ENCODE measurements around the gene HMGN1.

DNA sequence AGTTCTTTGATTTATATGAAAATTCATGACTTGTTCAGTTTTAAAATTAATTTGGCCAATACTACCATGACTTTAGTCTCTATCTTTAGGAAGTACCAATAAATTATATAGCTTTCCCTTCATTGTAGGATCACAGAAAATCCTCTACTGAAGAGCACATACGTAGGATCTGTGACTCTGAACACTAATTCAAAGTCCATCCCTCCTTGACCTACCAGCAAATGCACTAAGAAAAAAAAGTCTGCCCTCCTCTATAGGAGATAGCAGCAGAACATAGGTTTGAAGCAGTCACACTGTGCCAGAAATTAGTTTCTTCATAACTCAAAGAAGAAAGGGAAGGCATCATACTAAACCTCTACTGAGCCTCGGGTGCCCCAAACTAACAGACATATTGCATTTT, 52.0 kb downstream of the HMGN1 start:
- TF ChIP-seq, protein P1, sequence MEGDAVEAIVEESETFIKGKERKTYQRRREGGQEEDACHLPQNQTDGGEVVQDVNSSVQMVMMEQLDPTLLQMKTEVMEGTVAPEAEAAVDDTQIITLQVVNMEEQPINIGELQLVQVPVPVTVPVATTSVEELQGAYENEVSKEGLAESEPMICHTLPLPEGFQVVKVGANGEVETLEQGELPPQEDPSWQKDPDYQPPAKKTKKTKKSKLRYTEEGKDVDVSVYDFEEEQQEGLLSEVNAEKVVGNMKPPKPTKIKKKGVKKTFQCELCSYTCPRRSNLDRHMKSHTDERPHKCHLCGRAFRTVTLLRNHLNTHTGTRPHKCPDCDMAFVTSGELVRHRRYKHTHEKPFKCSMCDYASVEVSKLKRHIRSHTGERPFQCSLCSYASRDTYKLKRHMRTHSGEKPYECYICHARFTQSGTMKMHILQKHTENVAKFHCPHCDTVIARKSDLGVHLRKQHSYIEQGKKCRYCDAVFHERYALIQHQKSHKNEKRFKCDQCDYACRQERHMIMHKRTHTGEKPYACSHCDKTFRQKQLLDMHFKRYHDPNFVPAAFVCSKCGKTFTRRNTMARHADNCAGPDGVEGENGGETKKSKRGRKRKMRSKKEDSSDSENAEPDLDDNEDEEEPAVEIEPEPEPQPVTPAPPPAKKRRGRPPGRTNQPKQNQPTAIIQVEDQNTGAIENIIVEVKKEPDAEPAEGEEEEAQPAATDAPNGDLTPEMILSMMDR (IDR thresholded peaks at IDR 0.05; ENCODE audit: low read length), result no peak
- no peak for TF ChIP-seq EZH2 (IDR thresholded peaks at IDR 0.05; ENCODE audit: borderline replicate concordance, low read length)
